Measurements from ENCODE around the gene PLEKHA1. TPM values are rescaled to one million over a fixed set of nuclear protein-coding genes. Genes with fewer than 3 reads are reported as not detected.

PLEKHA1 gene
- total and polyA plus RNA-seq, 2 of the 4 experiments (the other 2 are of a cell fraction): 7.2 to 9.5 TPM

DNA sequence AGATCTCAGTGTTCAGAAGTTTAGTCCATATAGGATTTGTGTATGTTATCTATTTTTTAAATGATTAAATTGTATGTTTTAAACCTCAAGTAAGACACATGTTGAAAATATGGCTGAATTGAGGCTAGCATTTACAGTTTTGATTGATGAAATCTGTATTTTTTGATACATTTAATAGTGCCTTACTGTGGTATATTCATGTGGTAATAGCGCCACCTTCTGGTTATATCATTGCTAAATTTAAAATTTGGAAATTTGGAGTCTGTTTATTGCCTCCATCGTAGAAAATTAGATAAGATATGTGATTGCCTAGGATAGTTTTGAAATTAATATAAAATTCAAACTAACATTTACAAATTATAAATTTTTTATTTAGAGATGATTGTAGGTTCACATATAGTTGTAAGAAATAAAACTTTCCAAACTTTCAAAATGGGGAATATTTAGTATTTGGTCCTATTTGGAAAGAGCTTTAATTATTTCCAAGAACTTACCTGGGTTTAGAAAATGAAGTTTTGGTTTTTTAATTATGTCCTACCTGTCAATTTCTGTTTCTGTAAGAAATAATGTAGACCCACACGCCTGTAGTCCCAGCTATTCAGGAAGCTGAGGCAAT lies 60.8 kb downstream of the PLEKHA1 start:
- H3K36me3 ChIP-seq (ENCODE audit: control insufficient read depth, insufficient read depth, low read length): peaks cover 3% of the 10 kb centered on the region
- in situ Hi-C loops (cut with MboI; ENCODE audit: low sequenced_read_pairs) (no loop called here), intact Hi-C loops (cut with micrococcal nuclease) (loop anchor here (1.0 to 5.0 kb wide), 5 partner anchors 93 to 383 kb away; no protein-coding TSS in a partner anchor), dilution Hi-C loops (cut with HindIII; ENCODE audit: low sequenced_read_pairs, unreplicated experiment) (no loop called here)
- no peaks in the 10 kb centered on the region for H3K9me3 ChIP-seq (ENCODE audit: control insufficient read depth, insufficient read depth, low read length)
- H4K5ac ChIP-seq (ENCODE audit: low read depth, low read length): no peak overlapping the region
- no CpG with 5 or more reads among the region's 3 CpGs for WGBS, 2 experiments (ENCODE audit: extremely low coverage in 2 of 2, insufficient read length in 1 of 2)
- no peak overlapping the region for H4K91ac ChIP-seq (ENCODE audit: insufficient read depth, low read depth, low read length)
- H3K9me1 ChIP-seq (ENCODE audit: insufficient read depth, low read length): no peaks in the 10 kb centered on the region
- no peak overlapping the region for H2AFZ ChIP-seq (replicated peaks; ENCODE audit: low read length, poor library complexity)
- no peaks in the 10 kb centered on the region for H3K79me1 ChIP-seq (ENCODE audit: low read depth in 1 of 2, low read length in 2 of 2)
- TF ChIP-seq CEBPB (IDR thresholded peaks at IDR 0.05; ENCODE audit: low read depth, low read length): 0 out of 2 replicates have a peak, but pooled peaks have one; percentile 4
- TF ChIP-seq MAFK (IDR thresholded peaks at IDR 0.05; ENCODE audit: low read depth, low read length): no peak
- TF ChIP-seq POLR2A (IDR thresholded peaks at IDR 0.05; ENCODE audit: low read depth, low read length): no peak
- TF ChIP-seq RAD21 (IDR thresholded peaks at IDR 0.05; ENCODE audit: low read length): peak; percentile 85
- no peak for TF ChIP-seq RFX5 (IDR thresholded peaks at IDR 0.05; ENCODE audit: low read depth, low read length)
- no peak for TF ChIP-seq MAZ (IDR thresholded peaks at IDR 0.05; ENCODE audit: borderline replicate concordance, low read depth, low read length)
- TF ChIP-seq CHD1 (IDR thresholded peaks at IDR 0.05; ENCODE audit: low read depth, low read length): no peak
- TF ChIP-seq SMC3 (IDR thresholded peaks at IDR 0.05; ENCODE audit: low read depth, low read length): peak; percentile 75
- TF ChIP-seq RCOR1 (IDR thresholded peaks at IDR 0.05; ENCODE audit: insufficient replicate concordance, low read length): no peak
- no peak for TF ChIP-seq NFE2L2 (IDR thresholded peaks at IDR 0.05; ENCODE audit: low read depth, low read length)
- TF ChIP-seq MXI1 (IDR thresholded peaks at IDR 0.05; ENCODE audit: borderline replicate concordance, low read depth, low read length): no peak
- no peak for TF ChIP-seq FOS (IDR thresholded peaks at IDR 0.05; ENCODE audit: low read depth, low read length)
- TF ChIP-seq, protein P1, sequence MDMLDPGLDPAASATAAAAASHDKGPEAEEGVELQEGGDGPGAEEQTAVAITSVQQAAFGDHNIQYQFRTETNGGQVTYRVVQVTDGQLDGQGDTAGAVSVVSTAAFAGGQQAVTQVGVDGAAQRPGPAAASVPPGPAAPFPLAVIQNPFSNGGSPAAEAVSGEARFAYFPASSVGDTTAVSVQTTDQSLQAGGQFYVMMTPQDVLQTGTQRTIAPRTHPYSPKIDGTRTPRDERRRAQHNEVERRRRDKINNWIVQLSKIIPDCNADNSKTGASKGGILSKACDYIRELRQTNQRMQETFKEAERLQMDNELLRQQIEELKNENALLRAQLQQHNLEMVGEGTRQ (IDR thresholded peaks at IDR 0.05; ENCODE audit: low read depth, low read length): no peak
- TF ChIP-seq, protein P2, sequence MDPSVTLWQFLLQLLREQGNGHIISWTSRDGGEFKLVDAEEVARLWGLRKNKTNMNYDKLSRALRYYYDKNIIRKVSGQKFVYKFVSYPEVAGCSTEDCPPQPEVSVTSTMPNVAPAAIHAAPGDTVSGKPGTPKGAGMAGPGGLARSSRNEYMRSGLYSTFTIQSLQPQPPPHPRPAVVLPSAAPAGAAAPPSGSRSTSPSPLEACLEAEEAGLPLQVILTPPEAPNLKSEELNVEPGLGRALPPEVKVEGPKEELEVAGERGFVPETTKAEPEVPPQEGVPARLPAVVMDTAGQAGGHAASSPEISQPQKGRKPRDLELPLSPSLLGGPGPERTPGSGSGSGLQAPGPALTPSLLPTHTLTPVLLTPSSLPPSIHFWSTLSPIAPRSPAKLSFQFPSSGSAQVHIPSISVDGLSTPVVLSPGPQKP (IDR thresholded peaks at IDR 0.05; ENCODE audit: borderline replicate concordance, low read depth, low read length): no peak
- no peak for TF ChIP-seq BHLHE40 (IDR thresholded peaks at IDR 0.05; ENCODE audit: low read depth, low read length)
- TF ChIP-seq, protein P3, sequence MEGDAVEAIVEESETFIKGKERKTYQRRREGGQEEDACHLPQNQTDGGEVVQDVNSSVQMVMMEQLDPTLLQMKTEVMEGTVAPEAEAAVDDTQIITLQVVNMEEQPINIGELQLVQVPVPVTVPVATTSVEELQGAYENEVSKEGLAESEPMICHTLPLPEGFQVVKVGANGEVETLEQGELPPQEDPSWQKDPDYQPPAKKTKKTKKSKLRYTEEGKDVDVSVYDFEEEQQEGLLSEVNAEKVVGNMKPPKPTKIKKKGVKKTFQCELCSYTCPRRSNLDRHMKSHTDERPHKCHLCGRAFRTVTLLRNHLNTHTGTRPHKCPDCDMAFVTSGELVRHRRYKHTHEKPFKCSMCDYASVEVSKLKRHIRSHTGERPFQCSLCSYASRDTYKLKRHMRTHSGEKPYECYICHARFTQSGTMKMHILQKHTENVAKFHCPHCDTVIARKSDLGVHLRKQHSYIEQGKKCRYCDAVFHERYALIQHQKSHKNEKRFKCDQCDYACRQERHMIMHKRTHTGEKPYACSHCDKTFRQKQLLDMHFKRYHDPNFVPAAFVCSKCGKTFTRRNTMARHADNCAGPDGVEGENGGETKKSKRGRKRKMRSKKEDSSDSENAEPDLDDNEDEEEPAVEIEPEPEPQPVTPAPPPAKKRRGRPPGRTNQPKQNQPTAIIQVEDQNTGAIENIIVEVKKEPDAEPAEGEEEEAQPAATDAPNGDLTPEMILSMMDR (conservative IDR thresholded peaks at IDR 0.05; ENCODE audit: low read depth, low read length): peak; percentile 78
- no peak overlapping the region for H2AK5ac ChIP-seq (ENCODE audit: low read depth, low read length)
- no peak overlapping the region for H3K14ac ChIP-seq (replicated peaks; ENCODE audit: low read depth, low read length)
- H2AK9ac ChIP-seq (replicated peaks; ENCODE audit: low read depth, low read length, poor library complexity): no peak overlapping the region
- no peak overlapping the region for H2BK120ac ChIP-seq (ENCODE audit: low read depth, low read length)
- no peak overlapping the region for H3K27ac ChIP-seq (ENCODE audit: insufficient read depth, low read length)
- H3K18ac ChIP-seq (ENCODE audit: low read depth, low read length): no peak overlapping the region
- no peak overlapping the region for H3K56ac ChIP-seq (ENCODE audit: extremely low read depth, insufficient read depth, low read length)
- H4K8ac ChIP-seq (ENCODE audit: low read depth in 2 of 2, low read length in 2 of 2): no peak overlapping the region
- no peak overlapping the region for H3K4me2 ChIP-seq (ENCODE audit: low read depth, low read length)
- no peak overlapping the region for H3K23ac ChIP-seq (ENCODE audit: low read depth, low read length)
- ATAC-seq (ENCODE audit: low read depth): peak; percentile 46
- H3K27me3 ChIP-seq (ENCODE audit: control insufficient read depth, insufficient read depth, low read length): no peaks in the 10 kb centered on the region
- no peak overlapping the region for H3K4me3 ChIP-seq (ENCODE audit: insufficient read depth, low read depth, low read length)
- BruUV-seq (replicated peaks): no TSS peak
- no peak overlapping the region for H3K4ac ChIP-seq (ENCODE audit: low read depth, low read length)
- no peak overlapping the region for H2BK15ac ChIP-seq (ENCODE audit: low read depth, low read length)
- no peak overlapping the region for H2BK20ac ChIP-seq (ENCODE audit: low read depth, low read length)
- CTCF ChIA-PET: interaction anchor here (0.5 to 2.4 kb wide), 14 partner anchors 11 to 363 kb away, joined by 3 to 18 read pairs (median 3); no protein-coding TSS in a partner anchor
- peak; percentile 55 for DNase-seq
- H2BK5ac ChIP-seq (ENCODE audit: low read depth, low read length, poor library complexity, severe bottlenecking): no peak overlapping the region
- H3K4me1 ChIP-seq (ENCODE audit: control insufficient read depth, insufficient read depth, low read length): no peaks in the 10 kb centered on the region
- no peaks in the 10 kb centered on the region for H4K20me1 ChIP-seq (ENCODE audit: insufficient read depth, low read length)
- H3K9ac ChIP-seq (ENCODE audit: low read depth, low read length): no peak overlapping the region
- POLR2A ChIA-PET (ENCODE audit: unreplicated experiment): no interaction called here
